Epithelial cell of esophagus (primary cell): Measurements from ENCODE around the gene FAM124B.

Source experiments
- DNase-seq: peaks from one replicate; pipeline ENCODE4 v3.0.0; 2010; ENCODE audit warnings: low read depth
- H3K4me3 ChIP-seq: 2 replicates; pipeline ENCODE4 v1.5.1; 2011; ENCODE audit warnings: mild to moderate bottlenecking, low read length, control low read depth
- TF ChIP-seq, protein P1 (sequence below): IDR thresholded peaks from 2 replicates; pipeline ENCODE4 v1.5.1; 2011; ENCODE audit warnings: low read depth, mild to moderate bottlenecking, low read length, control low read depth, inconsistent platforms; ENCODE audit not compliant: insufficient read depth; ENCODE audit errors: missing control alignments

The FAM124B gene

GRCh38 chr2:224416656-224417360 lies 14.9 kb upstream of the FAM124B start:
- H3K4me3 ChIP-seq: no peak overlapping the region
- no peak for DNase-seq
- TF ChIP-seq, protein P1, sequence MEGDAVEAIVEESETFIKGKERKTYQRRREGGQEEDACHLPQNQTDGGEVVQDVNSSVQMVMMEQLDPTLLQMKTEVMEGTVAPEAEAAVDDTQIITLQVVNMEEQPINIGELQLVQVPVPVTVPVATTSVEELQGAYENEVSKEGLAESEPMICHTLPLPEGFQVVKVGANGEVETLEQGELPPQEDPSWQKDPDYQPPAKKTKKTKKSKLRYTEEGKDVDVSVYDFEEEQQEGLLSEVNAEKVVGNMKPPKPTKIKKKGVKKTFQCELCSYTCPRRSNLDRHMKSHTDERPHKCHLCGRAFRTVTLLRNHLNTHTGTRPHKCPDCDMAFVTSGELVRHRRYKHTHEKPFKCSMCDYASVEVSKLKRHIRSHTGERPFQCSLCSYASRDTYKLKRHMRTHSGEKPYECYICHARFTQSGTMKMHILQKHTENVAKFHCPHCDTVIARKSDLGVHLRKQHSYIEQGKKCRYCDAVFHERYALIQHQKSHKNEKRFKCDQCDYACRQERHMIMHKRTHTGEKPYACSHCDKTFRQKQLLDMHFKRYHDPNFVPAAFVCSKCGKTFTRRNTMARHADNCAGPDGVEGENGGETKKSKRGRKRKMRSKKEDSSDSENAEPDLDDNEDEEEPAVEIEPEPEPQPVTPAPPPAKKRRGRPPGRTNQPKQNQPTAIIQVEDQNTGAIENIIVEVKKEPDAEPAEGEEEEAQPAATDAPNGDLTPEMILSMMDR: no peak

DNA sequence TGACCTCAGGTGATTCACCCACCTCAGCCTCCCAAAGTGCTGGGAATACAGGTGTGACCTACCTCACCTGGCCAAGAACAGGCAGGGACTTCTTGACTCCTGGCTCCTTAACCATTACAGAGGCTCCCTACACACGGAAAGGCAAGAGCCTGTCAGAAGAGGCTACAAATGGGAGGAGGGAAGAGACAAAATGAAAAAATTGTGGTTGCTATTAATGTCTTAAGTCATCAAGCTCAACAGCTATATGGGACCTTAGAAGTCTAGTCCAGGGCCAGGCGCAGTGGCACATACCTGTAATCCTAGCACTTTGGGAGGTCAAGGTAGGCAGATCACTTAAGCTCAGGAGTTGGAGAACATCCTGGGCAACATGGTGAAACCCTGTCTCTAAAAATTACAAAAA lies 11.5 kb upstream of the FAM124B start:
- TF ChIP-seq, protein P1: no peak
- no peak for DNase-seq

DNA sequence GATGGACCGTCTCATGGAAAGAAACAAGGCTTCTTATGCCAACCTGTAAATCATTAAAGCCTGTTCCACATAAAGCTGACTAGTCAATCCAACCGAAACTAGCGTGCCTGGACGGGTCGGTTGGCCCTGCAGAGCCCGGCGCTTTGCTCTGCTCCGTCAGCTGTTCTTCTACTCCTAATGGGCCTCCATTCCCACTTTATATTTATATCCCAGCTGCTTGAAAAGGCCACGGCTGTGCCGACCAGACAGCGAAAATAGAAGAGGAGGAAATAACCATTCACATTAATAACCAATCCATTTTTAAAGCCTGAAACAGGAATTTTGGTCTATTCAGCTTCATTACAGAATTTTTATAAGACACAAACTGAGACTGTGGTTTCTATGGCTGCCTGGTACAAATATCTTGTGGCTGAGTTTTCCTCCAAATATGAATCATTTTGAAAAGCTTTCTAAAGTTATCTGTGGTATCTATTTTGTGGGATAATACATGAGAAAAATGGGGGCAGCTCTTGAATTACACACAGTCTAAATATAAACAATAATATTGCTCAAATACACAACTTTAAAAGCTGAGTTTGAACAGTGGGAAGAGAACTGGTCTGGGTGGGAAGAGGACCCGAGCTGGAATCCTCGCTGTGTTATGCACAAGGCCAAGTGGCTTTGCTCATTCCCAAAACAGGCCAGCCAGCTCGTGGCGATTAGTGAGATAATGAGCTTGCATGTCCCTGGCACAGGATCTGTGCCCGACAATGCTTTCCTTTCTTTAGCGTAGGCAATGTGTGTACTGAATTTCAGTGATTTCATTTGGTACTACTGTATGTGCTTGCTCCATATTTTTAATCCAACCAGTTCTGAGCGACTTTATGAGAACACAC lies 10.5 kb upstream of the FAM124B start:
- H3K4me3 ChIP-seq: no peak overlapping the region
- TF ChIP-seq, protein P1: no peak
- peak; percentile 78 for DNase-seq

More for the DNA sequence above, 11.5 kb upstream of the FAM124B start:
- no peak overlapping the region for H3K4me3 ChIP-seq

DNA sequence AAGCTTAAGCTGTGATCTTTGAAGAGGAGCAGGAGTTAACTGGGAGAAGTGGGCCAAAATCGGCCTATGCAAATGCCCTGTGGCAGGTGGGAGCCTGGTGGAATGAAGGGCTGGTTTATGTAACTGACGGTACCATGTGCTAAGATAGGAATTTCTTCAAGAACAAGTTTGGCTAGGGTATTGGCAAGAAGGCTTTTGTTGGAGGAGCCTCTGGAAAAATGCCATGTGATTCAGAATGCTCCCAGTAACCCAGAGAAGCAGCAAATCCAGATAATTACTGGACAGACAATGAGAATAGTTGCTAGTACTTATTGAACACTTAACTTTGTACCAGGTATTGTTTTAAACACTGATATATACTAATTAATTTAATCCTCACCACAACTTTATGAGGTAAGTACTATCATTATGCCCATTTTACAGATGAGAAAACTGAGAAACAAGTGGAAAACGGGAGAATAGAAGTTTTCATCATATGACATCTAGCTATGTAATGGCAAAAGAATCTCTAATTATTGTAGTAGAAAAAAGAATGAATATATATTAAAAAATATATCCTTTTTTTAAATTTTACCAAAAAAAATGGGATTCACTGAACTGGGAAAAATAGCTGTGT lies 9.1 kb upstream of the FAM124B start:
- TF ChIP-seq, protein P1: no peak
- no peak overlapping the region for H3K4me3 ChIP-seq
- peak; percentile 79 for DNase-seq

GRCh38 chr2:224408676-224409075 lies 6.8 kb upstream of the FAM124B start:
- no peak overlapping the region for H3K4me3 ChIP-seq
- TF ChIP-seq, protein P1: no peak
- no peak for DNase-seq

DNA sequence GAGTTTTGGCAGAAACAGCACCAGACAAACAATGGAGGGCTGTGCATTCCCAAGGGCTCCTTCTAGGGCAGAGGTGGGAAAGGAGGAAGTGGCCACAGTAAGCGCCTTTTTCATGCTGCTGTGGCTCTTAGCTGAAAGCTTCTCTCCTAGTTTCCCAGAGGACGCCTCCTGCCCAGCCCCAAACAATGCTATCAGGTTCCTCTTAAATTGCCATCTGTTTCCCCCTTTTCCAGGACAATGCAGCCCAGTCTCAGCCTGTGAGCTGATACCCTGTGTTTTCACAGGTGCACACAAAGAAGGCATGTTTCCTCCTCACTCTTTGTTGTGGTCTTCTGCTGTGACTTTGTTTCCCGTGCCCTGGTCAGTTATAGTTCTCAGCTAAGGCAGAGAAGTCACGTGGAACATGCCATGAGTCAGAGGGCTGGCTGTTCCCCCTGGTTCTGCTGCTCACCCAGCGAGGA lies 5.4 kb upstream of the FAM124B start:
- DNase-seq: no peak
- no peak overlapping the region for H3K4me3 ChIP-seq
- TF ChIP-seq, protein P1: no peak
